Central memory CD8-positive, alpha-beta T cell (primary cell): ENCODE results near the gene YTHDF2.

ENCODE experiments used
- ATAC-seq: fragments of 150-1000 bp; cut with Tn5 transposase; replicated peaks from 2 replicates; pipeline ENCODE4 v1.10.0; 2022; ENCODE audit warnings: mild to moderate bottlenecking, moderate FRiP score, moderate number of reproducible peaks; ENCODE audit not compliant: poor library complexity, severe bottlenecking; ENCODE audit errors: extremely low read depth
- DNase-seq, 2 donors: peaks; one replicate each; pipeline ENCODE4 v3.0.0; 2021; ENCODE audit warnings: low spot score in 2 of 2
- H3K27ac Mint-ChIP-seq: one replicate; pipeline ENCODE4 v1.8.0; 2022; ENCODE audit warnings: low read depth, mild to moderate bottlenecking, moderate library complexity, mixed read lengths
- H3K27me3 Mint-ChIP-seq: one replicate; pipeline ENCODE4 v1.8.0; 2022; ENCODE audit warnings: mixed read lengths
- H3K36me3 Mint-ChIP-seq: one replicate; pipeline ENCODE4 v1.8.0; 2022; ENCODE audit warnings: mild to moderate bottlenecking, moderate library complexity, mixed read lengths; ENCODE audit not compliant: insufficient read depth
- H3K4me1 Mint-ChIP-seq: one replicate; pipeline ENCODE4 v1.8.0; 2022; ENCODE audit warnings: mixed read lengths
- H3K4me3 Mint-ChIP-seq: one replicate; pipeline ENCODE4 v1.8.0; 2022; ENCODE audit warnings: mild to moderate bottlenecking, moderate library complexity, mixed read lengths
- H3K9me3 Mint-ChIP-seq: one replicate; pipeline ENCODE4 v1.8.0; 2022; ENCODE audit warnings: mixed read lengths

Gene YTHDF2

DNA sequence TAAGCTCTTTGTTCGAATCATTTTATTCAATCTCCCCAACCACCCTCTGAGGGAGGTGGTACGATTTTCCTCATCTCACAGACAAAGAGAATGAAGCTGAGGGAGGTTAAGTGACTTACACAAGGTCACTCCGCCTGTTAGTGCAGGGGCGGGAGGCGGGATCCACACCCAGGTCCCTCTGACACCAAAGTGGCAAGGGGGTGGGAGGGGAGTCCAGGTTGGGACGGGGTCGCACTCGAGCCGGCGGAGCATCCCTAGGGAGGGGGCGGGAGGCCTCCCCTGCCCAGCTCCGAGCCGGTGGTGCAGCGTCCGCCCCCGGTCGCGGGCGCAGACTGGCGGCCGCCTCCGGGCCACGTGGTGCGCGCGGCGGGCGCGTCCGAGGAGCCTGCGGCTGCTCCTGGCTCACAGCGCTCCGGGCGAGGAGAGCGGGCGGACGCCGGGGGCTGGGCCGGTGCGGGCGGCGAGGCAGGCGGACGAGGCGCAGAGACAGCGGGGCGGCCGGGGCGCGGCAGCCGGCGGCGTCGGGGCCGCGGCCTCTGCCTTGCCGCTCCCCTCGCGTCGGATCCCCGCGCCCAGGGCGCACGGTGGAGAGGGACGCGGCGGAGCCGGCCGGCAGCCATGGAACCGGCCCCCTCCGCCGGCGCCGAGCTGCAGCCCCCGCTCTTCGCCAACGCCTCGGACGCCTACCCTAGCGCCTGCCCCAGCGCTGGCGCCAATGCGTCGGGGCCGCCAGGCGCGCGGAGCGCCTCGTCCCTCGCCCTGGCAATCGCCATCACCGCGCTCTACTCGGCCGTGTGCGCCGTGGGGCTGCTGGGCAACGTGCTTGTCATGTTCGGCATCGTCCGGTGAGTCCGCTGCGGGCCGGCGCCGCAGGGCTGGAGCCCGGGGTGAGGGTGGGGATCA is 75.3 kb downstream of the YTHDF2 start, which contains the start of gene OPRD1:
Gene OPRD1, plus strand, starts transcription at position 405 of the 903 bp plus-strand sequence. Its CDS starts 214 bp downstream, at position 619.
- ATAC-seq (no peak), DNase-seq (no peak)
- H3K36me3 Mint-ChIP-seq, result no peaks in the 10 kb centered on the region
- H3K27me3 Mint-ChIP-seq, result peaks cover 67% of the 10 kb centered on the region
- no peaks in the 10 kb centered on the region for H3K4me1 Mint-ChIP-seq
- H3K9me3 Mint-ChIP-seq, result no peaks in the 10 kb centered on the region
- no peak within 1 kb of the TSS for H3K27ac Mint-ChIP-seq
- no peak within 1 kb of the TSS for H3K4me3 Mint-ChIP-seq

DNA sequence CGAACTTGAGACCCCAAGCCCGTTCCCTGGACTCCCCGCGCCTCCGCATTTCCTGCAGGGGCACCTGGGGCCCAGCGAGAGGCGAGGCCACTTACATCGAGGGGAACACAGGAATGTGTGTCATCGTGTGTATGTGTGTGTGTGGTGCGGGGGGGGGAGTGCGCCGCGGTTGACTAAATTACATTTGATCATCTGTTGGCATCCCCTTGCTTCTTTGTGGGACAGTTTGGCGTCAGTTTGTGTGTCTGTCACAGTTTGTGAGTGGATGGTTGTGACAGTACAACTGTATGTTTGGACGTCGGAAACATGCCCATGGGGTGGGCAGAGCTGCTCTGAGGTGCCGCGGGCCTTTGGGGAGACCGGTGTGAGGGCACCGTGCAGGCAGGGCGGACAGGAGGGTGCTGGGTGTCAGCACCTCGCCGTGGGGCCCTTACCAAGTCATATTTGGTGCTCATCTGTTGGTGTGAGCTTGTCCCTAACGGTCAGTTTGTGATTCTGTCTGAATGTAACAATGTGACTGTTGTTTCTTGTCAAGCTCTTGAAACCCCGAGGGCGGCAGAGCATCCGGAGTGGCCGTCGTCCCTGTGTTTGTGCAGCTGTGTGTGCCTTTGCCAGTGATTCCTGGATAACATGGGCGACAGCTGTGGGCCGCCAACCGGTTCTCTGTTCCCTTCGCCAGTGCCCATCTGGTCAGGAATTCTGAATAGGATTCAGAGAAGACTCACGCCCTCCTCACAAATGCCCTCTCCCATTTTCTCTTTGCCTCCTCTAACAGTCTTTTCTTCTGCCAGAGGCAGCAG is 76.1 kb downstream of the YTHDF2 start:
- peaks cover 73% of the 10 kb centered on the region for H3K27me3 Mint-ChIP-seq
- no peak overlapping the region for H3K4me3 Mint-ChIP-seq
- no peaks in the 10 kb centered on the region for H3K9me3 Mint-ChIP-seq
- H3K36me3 Mint-ChIP-seq, result no peaks in the 10 kb centered on the region
- H3K4me1 Mint-ChIP-seq, result no peaks in the 10 kb centered on the region
- H3K27ac Mint-ChIP-seq, result no peak overlapping the region
- no peak for DNase-seq
- ATAC-seq, result no peak

DNA sequence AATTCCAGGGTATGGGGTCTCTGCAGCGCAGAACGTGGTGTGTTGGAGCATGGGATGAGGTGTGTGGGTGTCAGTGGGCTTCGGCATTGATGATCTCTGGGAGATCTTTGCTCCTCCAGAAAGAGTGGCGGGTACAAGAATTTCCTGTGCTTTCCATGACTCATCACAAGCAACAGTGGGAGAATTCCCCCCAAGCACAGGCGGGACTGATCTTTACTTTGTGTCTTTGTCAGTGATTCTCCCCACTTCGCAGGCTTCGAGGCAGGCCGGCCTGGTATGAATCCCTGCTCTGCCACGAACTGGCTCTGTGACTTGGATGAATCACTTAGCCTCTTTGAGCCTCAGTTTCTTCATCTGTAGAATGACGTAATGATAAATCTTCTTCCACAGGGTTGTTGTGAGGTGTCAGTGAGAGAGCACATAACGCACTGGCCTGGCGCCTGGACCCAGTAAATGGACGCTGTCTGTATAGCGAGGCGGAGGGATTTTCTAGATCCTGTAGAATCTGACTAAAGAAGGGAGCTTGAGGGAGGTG is 77.3 kb downstream of the YTHDF2 start:
- Mint-ChIP-seq H3K9me3 (no peaks in the 10 kb centered on the region), H3K4me1 (no peaks in the 10 kb centered on the region), H3K27ac (no peak overlapping the region), H3K27me3 (peaks cover 84% of the 10 kb centered on the region), H3K4me3 (no peak overlapping the region), H3K36me3 (no peaks in the 10 kb centered on the region)
- DNase-seq, result no peak
- ATAC-seq, result no peak

DNA sequence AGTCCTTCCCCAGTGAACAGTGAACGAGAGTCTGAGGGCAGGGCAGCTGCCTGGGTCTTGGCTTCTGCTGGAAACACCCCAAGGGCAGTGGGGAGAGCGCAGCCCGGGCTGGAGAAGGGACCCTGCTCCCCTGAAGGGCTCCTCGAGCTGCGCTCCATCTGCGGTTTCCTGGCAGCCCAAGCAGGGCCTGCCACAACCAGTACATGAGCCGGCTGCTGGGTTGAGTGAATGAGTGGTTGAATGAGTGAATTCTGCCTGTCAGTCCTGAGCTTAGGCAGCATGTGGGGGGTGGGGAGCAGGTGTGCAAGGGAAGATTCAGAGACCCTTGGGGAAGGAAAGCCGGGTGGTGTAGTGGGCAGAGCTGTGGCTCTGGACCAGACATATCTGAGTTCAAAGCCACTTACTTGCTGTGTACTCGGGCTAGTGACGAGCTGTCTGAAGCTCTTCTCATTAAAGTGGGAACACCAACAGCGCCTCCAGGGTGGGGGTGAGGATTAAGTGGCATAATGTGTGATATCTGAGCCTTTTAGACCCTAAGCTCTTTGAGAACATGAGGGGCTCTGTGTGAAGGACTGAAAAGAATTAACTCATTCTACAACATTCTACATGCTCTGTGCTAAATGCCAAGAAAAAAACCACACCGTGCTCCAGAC is 78.9 kb downstream of the YTHDF2 start:
- Mint-ChIP-seq H3K27ac (no peak overlapping the region), H3K9me3 (no peaks in the 10 kb centered on the region), H3K4me1 (no peaks in the 10 kb centered on the region), H3K4me3 (no peak overlapping the region), H3K36me3 (no peaks in the 10 kb centered on the region), H3K27me3 (peaks cover 79% of the 10 kb centered on the region)
- DNase-seq (no peak), ATAC-seq (no peak)

DNA sequence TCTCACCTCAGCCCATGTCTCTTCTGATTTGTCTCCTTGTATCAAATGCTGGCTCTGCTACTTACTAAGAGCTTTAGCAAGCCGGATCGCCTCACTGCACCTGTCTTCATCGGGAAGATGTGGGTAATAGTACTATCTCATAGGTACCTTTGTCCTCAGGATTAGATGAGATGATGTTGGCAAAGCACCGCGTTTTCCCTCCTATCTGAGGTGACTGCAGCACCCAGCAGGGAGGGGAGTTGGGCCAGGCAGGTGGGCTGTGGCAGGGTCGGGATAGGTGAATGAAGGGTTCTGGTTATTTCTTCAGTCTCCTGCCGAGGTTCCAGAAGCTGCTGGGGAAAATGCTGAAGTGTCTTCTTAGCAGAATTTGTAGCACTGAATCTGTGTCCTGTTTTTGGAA is 80.4 kb downstream of the YTHDF2 start:
- H3K27ac Mint-ChIP-seq, result no peak overlapping the region
- H3K9me3 Mint-ChIP-seq, result no peaks in the 10 kb centered on the region
- H3K36me3 Mint-ChIP-seq, result no peaks in the 10 kb centered on the region
- no peak for ATAC-seq
- peaks cover 68% of the 10 kb centered on the region for H3K27me3 Mint-ChIP-seq
- DNase-seq, result no peak
- H3K4me1 Mint-ChIP-seq, result no peaks in the 10 kb centered on the region
- H3K4me3 Mint-ChIP-seq, result no peak overlapping the region

DNA sequence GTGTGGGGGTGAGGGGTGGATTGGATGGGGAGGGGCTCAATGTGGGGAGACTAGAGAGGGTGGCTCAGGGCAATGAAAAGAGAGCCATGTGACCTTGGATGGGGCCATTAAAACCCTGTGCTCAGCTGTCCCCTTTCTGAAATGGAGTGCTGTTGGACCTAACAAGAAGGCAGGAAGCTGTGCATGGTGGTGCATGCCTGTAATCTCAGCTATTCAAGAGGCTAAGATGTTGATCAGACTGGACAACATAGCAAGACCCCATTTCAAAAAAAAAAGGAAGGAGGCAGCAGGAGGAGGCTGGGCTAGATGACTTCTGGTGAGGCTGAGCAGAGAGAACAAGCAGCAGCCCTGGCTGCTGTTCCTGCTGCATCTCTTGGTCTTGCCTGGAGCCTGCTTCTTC is 82.3 kb downstream of the YTHDF2 start:
- Mint-ChIP-seq H3K4me1 (no peaks in the 10 kb centered on the region), H3K27me3 (peaks cover 51% of the 10 kb centered on the region), H3K27ac (no peak overlapping the region), H3K9me3 (no peaks in the 10 kb centered on the region), H3K4me3 (no peak overlapping the region), H3K36me3 (no peaks in the 10 kb centered on the region)
- ATAC-seq (no peak), DNase-seq (no peak)
